D721Med (cell line): ENCODE data around the gene NEDD1.

Source experiments
- DNase-seq: peaks from one replicate; pipeline ENCODE4 v3.0.0; 2011; ENCODE audit warnings: low spot score; ENCODE audit not compliant: insufficient read length
- FAIRE-seq: peaks from 2 replicates; lab custom pipeline; 2011; peaks lifted over from hg19 to GRCh38; lab: Jason Lieb, UNC
- TF ChIP-seq, protein P1 (sequence below): IDR thresholded peaks from 2 replicates; pipeline ENCODE4 v1.5.1; 2012; ENCODE audit warnings: mild to moderate bottlenecking, control low read depth; ENCODE audit not compliant: insufficient read depth; ENCODE audit errors: missing control alignments

NEDD1 gene

DNA sequence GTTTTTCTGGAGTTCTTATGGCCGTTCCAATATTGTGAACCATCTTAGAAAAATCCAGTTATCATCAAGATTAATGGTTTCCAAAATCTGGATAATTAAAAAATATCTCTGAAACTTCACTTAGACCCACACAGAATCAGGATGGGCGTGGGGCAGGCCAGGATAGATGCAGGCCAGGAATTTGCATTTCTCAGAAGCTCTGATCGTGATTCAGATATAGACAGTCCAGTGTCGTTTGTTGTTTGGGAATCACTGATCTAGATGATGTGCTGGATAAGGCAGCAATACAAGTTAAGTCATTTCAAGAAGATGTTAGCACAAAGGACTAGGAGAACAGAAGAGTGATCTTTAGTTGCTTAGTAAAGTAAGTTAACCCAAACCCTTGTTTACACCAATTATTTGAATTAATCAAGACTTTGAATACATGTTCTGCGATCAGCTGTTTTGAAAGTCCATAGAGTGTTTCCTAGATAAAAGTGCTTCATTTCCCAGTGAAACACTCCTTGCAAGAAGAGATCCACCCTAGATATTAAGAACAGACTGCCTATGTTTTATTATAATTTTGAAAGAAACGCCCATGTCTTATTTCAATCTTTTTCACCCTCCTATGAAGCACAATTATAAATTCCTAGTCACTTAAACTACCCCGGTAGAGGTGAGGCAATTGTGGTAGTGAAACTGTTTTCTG is 90.9 kb downstream of the NEDD1 start:
- FAIRE-seq, result no peak
- TF ChIP-seq, protein P1, sequence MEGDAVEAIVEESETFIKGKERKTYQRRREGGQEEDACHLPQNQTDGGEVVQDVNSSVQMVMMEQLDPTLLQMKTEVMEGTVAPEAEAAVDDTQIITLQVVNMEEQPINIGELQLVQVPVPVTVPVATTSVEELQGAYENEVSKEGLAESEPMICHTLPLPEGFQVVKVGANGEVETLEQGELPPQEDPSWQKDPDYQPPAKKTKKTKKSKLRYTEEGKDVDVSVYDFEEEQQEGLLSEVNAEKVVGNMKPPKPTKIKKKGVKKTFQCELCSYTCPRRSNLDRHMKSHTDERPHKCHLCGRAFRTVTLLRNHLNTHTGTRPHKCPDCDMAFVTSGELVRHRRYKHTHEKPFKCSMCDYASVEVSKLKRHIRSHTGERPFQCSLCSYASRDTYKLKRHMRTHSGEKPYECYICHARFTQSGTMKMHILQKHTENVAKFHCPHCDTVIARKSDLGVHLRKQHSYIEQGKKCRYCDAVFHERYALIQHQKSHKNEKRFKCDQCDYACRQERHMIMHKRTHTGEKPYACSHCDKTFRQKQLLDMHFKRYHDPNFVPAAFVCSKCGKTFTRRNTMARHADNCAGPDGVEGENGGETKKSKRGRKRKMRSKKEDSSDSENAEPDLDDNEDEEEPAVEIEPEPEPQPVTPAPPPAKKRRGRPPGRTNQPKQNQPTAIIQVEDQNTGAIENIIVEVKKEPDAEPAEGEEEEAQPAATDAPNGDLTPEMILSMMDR, result no peak
- no peak for DNase-seq

DNA sequence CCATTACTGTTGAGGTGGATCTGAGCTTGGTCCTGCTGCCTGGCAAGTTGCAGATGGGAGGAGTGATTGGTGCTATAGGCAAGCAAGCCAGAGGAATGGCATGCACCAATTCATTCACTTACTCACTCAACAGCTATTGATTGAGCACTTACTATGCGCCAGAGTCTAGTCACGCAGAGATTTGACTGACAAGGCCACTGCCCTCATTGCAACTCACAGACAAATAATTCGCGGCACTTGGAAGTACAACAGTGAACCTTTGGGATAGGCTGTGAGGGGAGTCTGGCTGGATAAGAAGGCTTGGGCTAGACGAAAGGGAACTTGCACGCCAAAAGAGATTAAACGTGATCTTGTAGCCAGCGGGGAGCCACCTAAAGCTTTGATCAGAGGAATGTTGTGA is 96.2 kb downstream of the NEDD1 start:
- no peak for FAIRE-seq
- DNase-seq, result no peak
- TF ChIP-seq, protein P1, result no peak
